ENCODE measurements around the gene CNOT2. TPM values are rescaled to one million over a fixed set of nuclear protein-coding genes. Genes with fewer than 3 reads are reported as not detected.

The CNOT2 gene
- total RNA-seq, 1 experiment from 2014 or later, result 64.7 TPM

DNA sequence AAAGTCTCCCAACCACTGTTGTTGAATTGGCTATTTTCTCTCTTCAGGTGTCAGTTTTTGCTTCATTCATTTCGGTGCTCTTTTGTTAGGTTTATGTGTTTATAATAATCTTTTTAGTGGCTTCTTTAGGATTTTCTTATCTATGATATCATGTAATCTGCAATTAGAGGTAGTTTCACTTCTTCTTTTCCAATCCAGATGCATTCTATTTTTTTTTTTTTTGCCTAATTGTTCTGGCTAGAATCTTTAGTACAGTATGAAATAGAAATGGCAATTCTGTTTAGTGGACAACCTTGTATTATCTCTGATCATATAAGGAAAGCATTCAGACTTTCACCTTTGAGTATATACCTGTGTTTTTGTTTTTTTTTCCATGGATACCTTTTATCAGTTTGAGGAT, 17.4 kb downstream of the CNOT2 start (continued):
- TF ChIP-seq, protein P1, sequence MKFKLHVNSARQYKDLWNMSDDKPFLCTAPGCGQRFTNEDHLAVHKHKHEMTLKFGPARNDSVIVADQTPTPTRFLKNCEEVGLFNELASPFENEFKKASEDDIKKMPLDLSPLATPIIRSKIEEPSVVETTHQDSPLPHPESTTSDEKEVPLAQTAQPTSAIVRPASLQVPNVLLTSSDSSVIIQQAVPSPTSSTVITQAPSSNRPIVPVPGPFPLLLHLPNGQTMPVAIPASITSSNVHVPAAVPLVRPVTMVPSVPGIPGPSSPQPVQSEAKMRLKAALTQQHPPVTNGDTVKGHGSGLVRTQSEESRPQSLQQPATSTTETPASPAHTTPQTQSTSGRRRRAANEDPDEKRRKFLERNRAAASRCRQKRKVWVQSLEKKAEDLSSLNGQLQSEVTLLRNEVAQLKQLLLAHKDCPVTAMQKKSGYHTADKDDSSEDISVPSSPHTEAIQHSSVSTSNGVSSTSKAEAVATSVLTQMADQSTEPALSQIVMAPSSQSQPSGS (CRISPR knock-in tag; IDR thresholded peaks at IDR 0.05; ENCODE audit: borderline replicate concordance, low read depth), result no peak

- H3K27me3 Mint-ChIP-seq (ENCODE audit: low read depth), result no peaks in the 10 kb centered on the region
- H3K36me3 Mint-ChIP-seq, result no peaks in the 10 kb centered on the region
- DNase-seq (ENCODE audit: low spot score), result no peak
- H3K9me3 Mint-ChIP-seq, result no peaks in the 10 kb centered on the region
- peak; percentile 62 for ATAC-seq
- H3K4me3 Mint-ChIP-seq, result no peak overlapping the region
- POLR2A ChIA-PET, result no interaction called here
- no peak for TF ChIP-seq ZSCAN18 (CRISPR knock-in tag; IDR thresholded peaks at IDR 0.05)
- TF ChIP-seq SOX15 (CRISPR knock-in tag; IDR thresholded peaks at IDR 0.05), result no peak
- no peak for TF ChIP-seq ZNF396 (CRISPR knock-in tag; IDR thresholded peaks at IDR 0.05; ENCODE audit: borderline replicate concordance)
- TF ChIP-seq FOXK1 (CRISPR knock-in tag; IDR thresholded peaks at IDR 0.05), result no peak
- TF ChIP-seq CREB1 (CRISPR knock-in tag; IDR thresholded peaks at IDR 0.05), result no peak
- no peak for TF ChIP-seq GTF2I (CRISPR knock-in tag; conservative IDR thresholded peaks at IDR 0.05)
- no peak for TF ChIP-seq ZNF121 (CRISPR knock-in tag; IDR thresholded peaks at IDR 0.05)
- CTCF ChIA-PET, result no interaction called here
- H3K27ac Mint-ChIP-seq, result peak overlapping the region; percentile 47
- H3K4me1 Mint-ChIP-seq, result peaks cover 65% of the 10 kb centered on the region
These were observed 21.0 kb downstream of the CNOT2 start for GRCh38 chr12:70264067-70264867.

DNA sequence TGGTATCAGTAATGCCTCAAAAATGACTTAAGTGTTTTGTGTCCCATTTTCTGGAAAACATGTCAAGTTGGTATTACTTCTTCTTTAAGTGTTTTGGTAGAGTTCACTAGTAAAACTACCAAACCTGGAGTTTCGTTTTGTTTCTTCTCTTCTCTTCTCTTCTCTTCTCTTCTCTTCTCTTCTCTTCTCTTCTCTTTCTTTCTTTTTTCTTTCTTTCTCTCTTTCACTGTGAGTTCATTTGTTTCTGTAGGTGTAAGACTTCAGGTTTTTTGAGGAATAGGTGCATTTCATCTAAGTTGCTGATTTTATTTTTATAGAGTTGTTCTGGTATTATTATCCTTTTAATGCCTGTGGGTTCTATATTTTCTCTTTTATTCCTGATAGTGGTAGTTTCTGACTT, 21.9 kb downstream of the CNOT2 start:
- no peaks in the 10 kb centered on the region for H3K36me3 Mint-ChIP-seq
- H3K4me3 Mint-ChIP-seq, result no peak overlapping the region
- ChIA-PET CTCF (no interaction called here), POLR2A (no interaction called here)
- no peaks in the 10 kb centered on the region for H3K9me3 Mint-ChIP-seq
- ATAC-seq, result no peak
- DNase-seq (ENCODE audit: low spot score), result no peak
- peaks cover 59% of the 10 kb centered on the region for H3K4me1 Mint-ChIP-seq
- H3K27ac Mint-ChIP-seq, result no peak overlapping the region
- no peaks in the 10 kb centered on the region for H3K27me3 Mint-ChIP-seq (ENCODE audit: low read depth)
- TF ChIP-seq ZNF138 (CRISPR knock-in tag; conservative IDR thresholded peaks at IDR 0.05) (no peak), CREB1 (CRISPR knock-in tag; IDR thresholded peaks at IDR 0.05) (no peak), ARID4B (CRISPR knock-in tag; IDR thresholded peaks at IDR 0.05; ENCODE audit: borderline replicate concordance) (no peak), TEAD1 (CRISPR knock-in tag; IDR thresholded peaks at IDR 0.05) (no peak), ZNF219 (CRISPR knock-in tag; IDR thresholded peaks at IDR 0.05; ENCODE audit: borderline replicate concordance) (no peak)
- TF ChIP-seq, protein P2, sequence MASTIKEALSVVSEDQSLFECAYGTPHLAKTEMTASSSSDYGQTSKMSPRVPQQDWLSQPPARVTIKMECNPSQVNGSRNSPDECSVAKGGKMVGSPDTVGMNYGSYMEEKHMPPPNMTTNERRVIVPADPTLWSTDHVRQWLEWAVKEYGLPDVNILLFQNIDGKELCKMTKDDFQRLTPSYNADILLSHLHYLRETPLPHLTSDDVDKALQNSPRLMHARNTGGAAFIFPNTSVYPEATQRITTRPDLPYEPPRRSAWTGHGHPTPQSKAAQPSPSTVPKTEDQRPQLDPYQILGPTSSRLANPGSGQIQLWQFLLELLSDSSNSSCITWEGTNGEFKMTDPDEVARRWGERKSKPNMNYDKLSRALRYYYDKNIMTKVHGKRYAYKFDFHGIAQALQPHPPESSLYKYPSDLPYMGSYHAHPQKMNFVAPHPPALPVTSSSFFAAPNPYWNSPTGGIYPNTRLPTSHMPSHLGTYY (CRISPR knock-in tag; IDR thresholded peaks at IDR 0.05), result no peak
- TF ChIP-seq, protein P3, sequence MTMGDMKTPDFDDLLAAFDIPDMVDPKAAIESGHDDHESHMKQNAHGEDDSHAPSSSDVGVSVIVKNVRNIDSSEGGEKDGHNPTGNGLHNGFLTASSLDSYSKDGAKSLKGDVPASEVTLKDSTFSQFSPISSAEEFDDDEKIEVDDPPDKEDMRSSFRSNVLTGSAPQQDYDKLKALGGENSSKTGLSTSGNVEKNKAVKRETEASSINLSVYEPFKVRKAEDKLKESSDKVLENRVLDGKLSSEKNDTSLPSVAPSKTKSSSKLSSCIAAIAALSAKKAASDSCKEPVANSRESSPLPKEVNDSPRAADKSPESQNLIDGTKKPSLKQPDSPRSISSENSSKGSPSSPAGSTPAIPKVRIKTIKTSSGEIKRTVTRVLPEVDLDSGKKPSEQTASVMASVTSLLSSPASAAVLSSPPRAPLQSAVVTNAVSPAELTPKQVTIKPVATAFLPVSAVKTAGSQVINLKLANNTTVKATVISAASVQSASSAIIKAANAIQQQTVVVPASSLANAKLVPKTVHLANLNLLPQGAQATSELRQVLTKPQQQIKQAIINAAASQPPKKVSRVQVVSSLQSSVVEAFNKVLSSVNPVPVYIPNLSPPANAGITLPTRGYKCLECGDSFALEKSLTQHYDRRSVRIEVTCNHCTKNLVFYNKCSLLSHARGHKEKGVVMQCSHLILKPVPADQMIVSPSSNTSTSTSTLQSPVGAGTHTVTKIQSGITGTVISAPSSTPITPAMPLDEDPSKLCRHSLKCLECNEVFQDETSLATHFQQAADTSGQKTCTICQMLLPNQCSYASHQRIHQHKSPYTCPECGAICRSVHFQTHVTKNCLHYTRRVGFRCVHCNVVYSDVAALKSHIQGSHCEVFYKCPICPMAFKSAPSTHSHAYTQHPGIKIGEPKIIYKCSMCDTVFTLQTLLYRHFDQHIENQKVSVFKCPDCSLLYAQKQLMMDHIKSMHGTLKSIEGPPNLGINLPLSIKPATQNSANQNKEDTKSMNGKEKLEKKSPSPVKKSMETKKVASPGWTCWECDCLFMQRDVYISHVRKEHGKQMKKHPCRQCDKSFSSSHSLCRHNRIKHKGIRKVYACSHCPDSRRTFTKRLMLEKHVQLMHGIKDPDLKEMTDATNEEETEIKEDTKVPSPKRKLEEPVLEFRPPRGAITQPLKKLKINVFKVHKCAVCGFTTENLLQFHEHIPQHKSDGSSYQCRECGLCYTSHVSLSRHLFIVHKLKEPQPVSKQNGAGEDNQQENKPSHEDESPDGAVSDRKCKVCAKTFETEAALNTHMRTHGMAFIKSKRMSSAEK (CRISPR knock-in tag; IDR thresholded peaks at IDR 0.05; ENCODE audit: borderline replicate concordance), result no peak
- TF ChIP-seq, protein P4, sequence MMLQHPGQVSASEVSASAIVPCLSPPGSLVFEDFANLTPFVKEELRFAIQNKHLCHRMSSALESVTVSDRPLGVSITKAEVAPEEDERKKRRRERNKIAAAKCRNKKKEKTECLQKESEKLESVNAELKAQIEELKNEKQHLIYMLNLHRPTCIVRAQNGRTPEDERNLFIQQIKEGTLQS (CRISPR knock-in tag; conservative IDR thresholded peaks at IDR 0.05), result no peak
- TF ChIP-seq, protein P5, sequence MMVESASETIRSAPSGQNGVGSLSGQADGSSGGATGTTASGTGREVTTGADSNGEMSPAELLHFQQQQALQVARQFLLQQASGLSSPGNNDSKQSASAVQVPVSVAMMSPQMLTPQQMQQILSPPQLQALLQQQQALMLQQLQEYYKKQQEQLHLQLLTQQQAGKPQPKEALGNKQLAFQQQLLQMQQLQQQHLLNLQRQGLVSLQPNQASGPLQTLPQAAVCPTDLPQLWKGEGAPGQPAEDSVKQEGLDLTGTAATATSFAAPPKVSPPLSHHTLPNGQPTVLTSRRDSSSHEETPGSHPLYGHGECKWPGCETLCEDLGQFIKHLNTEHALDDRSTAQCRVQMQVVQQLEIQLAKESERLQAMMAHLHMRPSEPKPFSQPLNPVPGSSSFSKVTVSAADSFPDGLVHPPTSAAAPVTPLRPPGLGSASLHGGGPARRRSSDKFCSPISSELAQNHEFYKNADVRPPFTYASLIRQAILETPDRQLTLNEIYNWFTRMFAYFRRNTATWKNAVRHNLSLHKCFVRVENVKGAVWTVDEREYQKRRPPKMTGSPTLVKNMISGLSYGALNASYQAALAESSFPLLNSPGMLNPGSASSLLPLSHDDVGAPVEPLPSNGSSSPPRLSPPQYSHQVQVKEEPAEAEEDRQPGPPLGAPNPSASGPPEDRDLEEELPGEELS (CRISPR knock-in tag; IDR thresholded peaks at IDR 0.05), result no peak
